ENCODE data around the gene LGALS3.

The LGALS3 gene

GRCh38 chr14:55139141-55139540 is 10.1 kb downstream of the LGALS3 start:
- TF ChIP-seq CTCF (IDR thresholded peaks at IDR 0.05; ENCODE audit: insufficient read depth, low read depth, low read length, missing control alignments): no peak
- no peak overlapping the region for H3K4me3 ChIP-seq (ENCODE audit: low read length)
- no peak for DNase-seq (ENCODE audit: low read depth)

- no peak overlapping the region for H3K4me3 ChIP-seq (ENCODE audit: low read length)
- TF ChIP-seq CTCF (IDR thresholded peaks at IDR 0.05; ENCODE audit: insufficient read depth, low read depth, low read length, missing control alignments): no peak
- no peak for DNase-seq (ENCODE audit: low read depth)
These were observed 10.9 kb downstream of the LGALS3 start for GRCh38 chr14:55139696-55140509.

- no peak overlapping the region for H3K4me3 ChIP-seq (ENCODE audit: low read length)
- DNase-seq (ENCODE audit: low read depth): no peak
- no peak for TF ChIP-seq CTCF (IDR thresholded peaks at IDR 0.05; ENCODE audit: insufficient read depth, low read depth, low read length, missing control alignments)
These were observed 12.8 kb downstream of the LGALS3 start for GRCh38 chr14:55141825-55142224.

GRCh38 chr14:55142466-55142865 is 13.4 kb downstream of the LGALS3 start:
- no peak for DNase-seq (ENCODE audit: low read depth)
- no peak for TF ChIP-seq CTCF (IDR thresholded peaks at IDR 0.05; ENCODE audit: insufficient read depth, low read depth, low read length, missing control alignments)
- no peak overlapping the region for H3K4me3 ChIP-seq (ENCODE audit: low read length)

- no peak overlapping the region for H3K4me3 ChIP-seq (ENCODE audit: low read length)
- no peak for TF ChIP-seq CTCF (IDR thresholded peaks at IDR 0.05; ENCODE audit: insufficient read depth, low read depth, low read length, missing control alignments)
These were observed 17.4 kb downstream of the LGALS3 start for GRCh38 chr14:55146425-55146824.

GRCh38 chr14:55151601-55152000 is 22.5 kb downstream of the LGALS3 start:
- no peak for TF ChIP-seq CTCF (IDR thresholded peaks at IDR 0.05; ENCODE audit: insufficient read depth, low read depth, low read length, missing control alignments)
- no peak for DNase-seq (ENCODE audit: low read depth)
- no peak overlapping the region for H3K4me3 ChIP-seq (ENCODE audit: low read length)

More at GRCh38 chr14:55146425-55146824, 17.4 kb downstream of the LGALS3 start:
- DNase-seq (ENCODE audit: low read depth): no peak
